DND-41 (cell line): ENCODE results near the gene PC.

ENCODE experiments used
- CTCF ChIP-seq: IDR thresholded peaks from 2 replicates; pipeline ENCODE4 v1.5.1; 2012; ENCODE audit warnings: borderline replicate concordance, low read length, moderate library complexity, mild to moderate bottlenecking; ENCODE audit not compliant: poor library complexity, severe bottlenecking; ENCODE audit errors: extremely low read depth
- EZH2 ChIP-seq: IDR thresholded peaks from 3 replicates; pipeline ENCODE4 v1.6.1; 2012; ENCODE audit warnings: borderline replicate concordance, low read depth, mild to moderate bottlenecking, moderate library complexity, low read length, inconsistent platforms; ENCODE audit not compliant: severe bottlenecking

- TF ChIP-seq CTCF (no peak), EZH2 (no peak)
Observed at GRCh38 chr11:66840317-66841091, 117.7 kb downstream of the PC start.
